K562 (cell line): ENCODE data around the gene CHMP4B. TPM values are rescaled to one million over a fixed set of nuclear protein-coding genes. Genes with fewer than 3 reads are reported as not detected.

Experiments used
- ATF2 ChIP-seq: sonication (generic); formaldehyde crosslinking; IDR thresholded peaks from 2 replicates; pipeline ENCODE4 v1.8.1; 2022; ENCODE audit warnings: missing genetic modification reagents
- EP300 ChIP-seq: IDR thresholded peaks from 2 replicates; pipeline ENCODE4 v1.6.1; 2012; ENCODE audit warnings: low read length, improper control_type of control experiment
- FOS ChIP-seq: IDR thresholded peaks from 3 replicates; pipeline ENCODE4 v1.6.1; 2011; ENCODE audit not compliant: insufficient read length; ENCODE audit errors: extremely low read depth
- GABPB1 ChIP-seq: sonication (generic); formaldehyde crosslinking; IDR thresholded peaks from 2 replicates; pipeline ENCODE4 v1.8.0; 2022; ENCODE audit warnings: mild to moderate bottlenecking, missing genetic modification reagents
- MNT ChIP-seq, 2 experiments: fragments of 450-650 bp; conservative IDR thresholded peaks; 2 replicates each; pipeline ENCODE4 v1.6.1; 2017; ENCODE audit warnings: mild to moderate bottlenecking in 2 of 2, moderate library complexity in 2 of 2
- PHB ChIP-seq: fragments of 250-450 bp; sonication (Bioruptor Pico); IDR thresholded peaks from 2 replicates; pipeline ENCODE4 v1.5.0; 2021
- RBM25 ChIP-seq: fragments of 200-400 bp; formaldehyde crosslinking; IDR thresholded peaks from 2 replicates; pipeline ENCODE4 v1.6.1; 2018; ENCODE audit warnings: low read length, low read depth, moderate library complexity; ENCODE audit not compliant: severe bottlenecking
- RCOR1 ChIP-seq, 2 experiments: IDR thresholded peaks; 2 replicates each; pipeline ENCODE4 v1.6.1; 2012; ENCODE audit warnings: low read depth in 2 of 2, low read length in 2 of 2, borderline replicate concordance in 1 of 2, improper control_type of control experiment in 1 of 2
- RFX7 ChIP-seq: fragments of 250-450 bp; sonication (Bioruptor Pico); IDR thresholded peaks from 2 replicates; pipeline ENCODE4 v1.5.1; 2021; ENCODE audit warnings: mild to moderate bottlenecking
- SRF ChIP-seq, 2 experiments: fragments of 250-450, 450-650 bp in 1 of 2; sonication (Bioruptor Pico) in 1 of 2; sonication (generic) in 1 of 2; formaldehyde crosslinking; IDR thresholded peaks; 2 replicates each; pipeline versions ENCODE4 v1.5.0 to v1.5.1; 2020 to 2022; ENCODE audit warnings: mild to moderate bottlenecking in 1 of 2, missing genetic modification reagents in 1 of 2
- TAL1 ChIP-seq: fragments of 450-650 bp; IDR thresholded peaks from 2 replicates; pipeline ENCODE4 v1.6.1; 2016; ENCODE audit warnings: mild to moderate bottlenecking
- THRAP3 ChIP-seq: fragments of 450-650 bp; IDR thresholded peaks from 2 replicates; pipeline ENCODE4 v1.6.1; 2016; ENCODE audit warnings: mild to moderate bottlenecking, inconsistent platforms, borderline replicate concordance
- ZBTB17 ChIP-seq: fragments of 450-650 bp; formaldehyde crosslinking; IDR thresholded peaks from 2 replicates; pipeline ENCODE4 v1.4.0; 2020; ENCODE audit warnings: mild to moderate bottlenecking
- ZBTB40 ChIP-seq, 2 experiments: fragments of 450-650 bp in 1 of 2; sonication (generic) in 1 of 2; formaldehyde crosslinking in 1 of 2; IDR thresholded peaks; 2 replicates each; pipeline versions ENCODE4 v1.7.1 to v1.9.0; 2016 to 2022; ENCODE audit warnings: inconsistent platforms in 1 of 2, mild to moderate bottlenecking in 1 of 2, missing genetic modification reagents in 1 of 2
- ZC3H8 ChIP-seq: fragments of 450-650 bp; IDR thresholded peaks from 2 replicates; pipeline ENCODE4 v1.6.1; 2017
- ZNF444 ChIP-seq: fragments of 250-450 bp; sonication (Bioruptor Pico); IDR thresholded peaks from 2 replicates; pipeline ENCODE4 v1.4.0; 2020; ENCODE audit warnings: mild to moderate bottlenecking, moderate library complexity
- polyA plus RNA-seq, 8 experiments: library from polyadenylated mRNA; depleted of rRNA in 4 of 8; stranded (reverse) in 5 of 8; unstranded in 3 of 8; fragments of >200 nt; fragmentation: Nextera tagmentation in 2 of 8; fragmentation: Illumina TruSeq in 1 of 8; extraction: Ambion mirVana in 2 of 8; extraction: Trizol in 1 of 8; gene quantifications; 2 replicates each; pipeline versions ENCODE4 v1.2.1 to v1.2.3, GENCODE V29; 2011 to 2014; ENCODE audit warnings: inconsistent platforms in 1 of 8, missing spikeins in 1 of 8
- total RNA-seq, 7 experiments: library from RNA; depleted of rRNA in 6 of 7; stranded (reverse); fragments of >200 nt in 6 of 7; fragmentation: Illumina TruSeq in 2 of 7; extraction: Trizol in 2 of 7; gene quantifications; 2 replicates each; pipeline versions ENCODE4 v1.2.1 to v1.2.3, GENCODE V29; 2011 to 2021; ENCODE audit warnings: low replicate concordance in 1 of 7

CHMP4B gene
- total and polyA plus RNA-seq, 9 of the 15 experiments (the other 6 are each of a cell fraction or from before 2014, with no cell fraction given) = 1.8 to 64.7 (median 31.8) TPM

GRCh38 chr20:33829636-33830035 is 18.5 kb downstream of the CHMP4B start (continued):
- TF ChIP-seq RBM25 (no peak), EP300 (peak; percentile 21; the same call in 1 of the 2 replicates), FOS (no peak), PHB (CRISPR knock-in tag) (no peak), ZBTB17 (CRISPR knock-in tag) (no peak), SRF (CRISPR knock-in tag; IDR thresholded peaks at IDR 0.05) (no peak), TAL1 (peak; percentile 60), THRAP3 (no peak), ZBTB40 (IDR thresholded peaks at IDR 0.05) (no peak), ZBTB40 (CRISPR knock-in tag; IDR thresholded peaks at IDR 0.05) (no peak), GABPB1 (no peak), ZC3H8 (no peak), ZNF444 (CRISPR knock-in tag) (no peak), ATF2 (no peak), MNT (conservative IDR thresholded peaks at IDR 0.05) (no peak), RFX7 (CRISPR knock-in tag) (no peak), RCOR1 (IDR thresholded peaks at IDR 0.05; ENCODE audit: borderline replicate concordance in 1 of 2, low read depth in 2 of 2, low read length in 2 of 2) (peak in 1 of 2 experiments; percentile 72; a peak in 2 of 4 replicates)
